ENCODE data around the gene CDH26. TPM values are rescaled to one million over a fixed set of nuclear protein-coding genes. Genes with fewer than 3 reads are reported as not detected.

The CDH26 gene
- total and polyA plus RNA-seq, 5 donors, result 0.39 to 1.7 (median 1.2) TPM

GRCh38 chr20:59933849-59934585 is 24.2 kb upstream of the CDH26 start:
- ATAC-seq (peak; percentile 93 to 95), DNase-seq (peak; percentile 78 to 94 (median 94))
- intact Hi-C loops (cut with DNase I), result no loop called here
- 2% methylated on average over 59 of the region's 59 CpGs for WGBS
- peak overlapping the region; percentile 75 for H3K27ac ChIP-seq (ENCODE audit: low read length)
- H3K9me3 ChIP-seq (ENCODE audit: control insufficient read depth, low read length), result no peaks in the 10 kb centered on the region
- peak overlapping the region; percentile 67 for H3K4me3 ChIP-seq (ENCODE audit: low read length)
- peaks cover under 1% of the 10 kb centered on the region for H3K4me1 ChIP-seq (ENCODE audit: control insufficient read depth, insufficient read depth, low read length)
- H3K27me3 ChIP-seq (ENCODE audit: control insufficient read depth, insufficient read depth), result no peaks in the 10 kb centered on the region

DNA sequence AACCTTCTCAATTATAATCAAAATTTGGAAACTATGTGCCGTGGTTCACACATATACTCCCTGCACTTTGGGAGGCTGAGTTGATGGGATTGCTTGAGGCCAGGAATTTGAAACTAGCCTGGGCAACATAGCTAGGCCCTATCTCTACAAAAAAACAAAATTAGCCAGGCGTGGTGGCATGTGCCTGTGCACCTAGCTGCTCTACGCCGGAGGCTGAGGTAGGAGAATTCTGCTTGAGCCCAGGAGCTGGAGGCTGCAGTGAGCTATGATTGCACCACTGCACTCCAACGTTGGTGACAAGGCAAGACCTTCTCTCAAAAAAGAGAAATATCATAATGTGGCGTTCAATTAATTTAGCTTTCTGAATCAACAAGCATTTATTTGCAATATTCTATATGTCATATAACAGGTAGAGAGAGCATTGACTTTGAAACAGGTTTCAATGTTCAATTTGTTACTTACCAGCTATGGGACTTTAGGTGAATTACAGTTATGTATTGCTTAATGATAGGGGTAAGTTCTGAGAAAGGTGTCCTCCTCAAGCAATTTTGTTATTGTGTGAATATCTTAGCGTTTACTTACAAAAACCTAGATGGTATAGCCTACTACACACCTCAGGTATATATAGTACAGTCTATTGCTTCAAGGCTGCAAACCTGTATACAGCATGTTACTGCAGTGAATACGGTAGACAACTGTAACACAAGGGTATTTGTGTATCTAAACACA is 22.6 kb upstream of the CDH26 start:
- ATAC-seq, result no peak
- H3K9me3 ChIP-seq (ENCODE audit: control insufficient read depth, low read length), result no peaks in the 10 kb centered on the region
- no peaks in the 10 kb centered on the region for H3K27me3 ChIP-seq (ENCODE audit: control insufficient read depth, insufficient read depth)
- H3K4me1 ChIP-seq (ENCODE audit: control insufficient read depth, insufficient read depth, low read length), result peaks cover 5% of the 10 kb centered on the region
- no peak overlapping the region for H3K4me3 ChIP-seq (ENCODE audit: low read length)
- DNase-seq, result no peak
- 88% methylated on average over 8 of the region's 8 CpGs for WGBS
- intact Hi-C loops (cut with DNase I), result no loop called here
- no peak overlapping the region for H3K27ac ChIP-seq (ENCODE audit: low read length)

GRCh38 chr20:59936409-59936808 is 21.8 kb upstream of the CDH26 start:
- WGBS, result 40% methylated on average over 4 of the region's 4 CpGs
- intact Hi-C loops (cut with DNase I), result no loop called here
- H3K4me1 ChIP-seq (ENCODE audit: control insufficient read depth, insufficient read depth, low read length), result peaks cover 5% of the 10 kb centered on the region
- H3K27me3 ChIP-seq (ENCODE audit: control insufficient read depth, insufficient read depth), result no peaks in the 10 kb centered on the region
- H3K9me3 ChIP-seq (ENCODE audit: control insufficient read depth, low read length), result no peaks in the 10 kb centered on the region
- no peak overlapping the region for H3K27ac ChIP-seq (ENCODE audit: low read length)
- no peak for DNase-seq
- no peak for ATAC-seq
- H3K4me3 ChIP-seq (ENCODE audit: low read length), result no peak overlapping the region

DNA sequence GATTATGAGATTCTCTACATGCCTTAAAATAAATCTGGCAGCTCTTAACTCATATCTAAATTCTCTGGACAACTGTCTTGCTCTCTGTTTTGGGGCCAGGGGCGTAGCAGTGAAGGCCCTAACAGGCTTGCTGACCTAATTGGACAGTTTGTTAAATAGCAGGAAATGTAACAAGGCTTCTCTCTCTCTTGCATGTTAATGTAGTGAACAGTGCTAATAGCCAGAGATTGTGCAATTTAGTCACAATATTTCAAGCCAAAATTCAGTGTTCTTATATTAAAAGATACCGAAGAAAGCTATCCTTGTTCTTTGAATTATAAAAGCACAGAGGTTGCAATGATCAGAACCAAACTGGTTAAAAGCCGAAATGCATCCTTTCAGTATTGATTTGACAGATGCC is 21.1 kb upstream of the CDH26 start:
- Histone ChIP-seq H3K4me3 (ENCODE audit: low read length) (no peak overlapping the region), H3K27ac (ENCODE audit: low read length) (peak overlapping the region; percentile 33), H3K4me1 (ENCODE audit: control insufficient read depth, insufficient read depth, low read length) (peaks cover 5% of the 10 kb centered on the region), H3K27me3 (ENCODE audit: control insufficient read depth, insufficient read depth) (no peaks in the 10 kb centered on the region), H3K9me3 (ENCODE audit: control insufficient read depth, low read length) (no peaks in the 10 kb centered on the region)
- DNase-seq, result no peak
- intact Hi-C loops (cut with DNase I), result no loop called here
- 37% methylated on average over 3 of the region's 3 CpGs for WGBS
- ATAC-seq, result no peak

- Histone ChIP-seq H3K4me1 (ENCODE audit: control insufficient read depth, insufficient read depth, low read length) (peaks cover 5% of the 10 kb centered on the region), H3K27ac (ENCODE audit: low read length) (peak overlapping the region; percentile 17), H3K9me3 (ENCODE audit: control insufficient read depth, low read length) (no peaks in the 10 kb centered on the region), H3K27me3 (ENCODE audit: control insufficient read depth, insufficient read depth) (no peaks in the 10 kb centered on the region), H3K4me3 (ENCODE audit: low read length) (no peak overlapping the region)
- ATAC-seq (no peak), DNase-seq (no peak)
- intact Hi-C loops (cut with DNase I), result no loop called here
- WGBS, result 46% methylated on average over 4 of the region's 4 CpGs
Measured at GRCh38 chr20:59938221-59938620, 20.0 kb upstream of the CDH26 start.

GRCh38 chr20:59938696-59939051 is 19.5 kb upstream of the CDH26 start:
- Histone ChIP-seq H3K9me3 (ENCODE audit: control insufficient read depth, low read length) (no peaks in the 10 kb centered on the region), H3K27me3 (ENCODE audit: control insufficient read depth, insufficient read depth) (no peaks in the 10 kb centered on the region), H3K4me3 (ENCODE audit: low read length) (no peak overlapping the region), H3K27ac (ENCODE audit: low read length) (peak overlapping the region; percentile 17), H3K4me1 (ENCODE audit: control insufficient read depth, insufficient read depth, low read length) (peaks cover 5% of the 10 kb centered on the region)
- intact Hi-C loops (cut with DNase I), result no loop called here
- WGBS, result 73% methylated on average over 7 of the region's 7 CpGs
- DNase-seq (peak in 2 of 3 donors; percentile 28 to 63), ATAC-seq (no peak)

GRCh38 chr20:59939052-59939878 is 19.0 kb upstream of the CDH26 start:
- Histone ChIP-seq H3K4me1 (ENCODE audit: control insufficient read depth, insufficient read depth, low read length) (peaks cover 5% of the 10 kb centered on the region), H3K27me3 (ENCODE audit: control insufficient read depth, insufficient read depth) (no peaks in the 10 kb centered on the region), H3K4me3 (ENCODE audit: low read length) (peak overlapping the region; percentile 67), H3K27ac (ENCODE audit: low read length) (peak overlapping the region; percentile 84), H3K9me3 (ENCODE audit: control insufficient read depth, low read length) (no peaks in the 10 kb centered on the region)
- intact Hi-C loops (cut with DNase I), result no loop called here
- peak; percentile 29 to 72 (median 72) for DNase-seq
- WGBS, result 43% methylated on average over 104 of the region's 104 CpGs
- peak; percentile 8 to 46 for ATAC-seq

GRCh38 chr20:59939879-59940128 is 18.4 kb upstream of the CDH26 start:
- under 1% methylated on average over 24 of the region's 24 CpGs for WGBS
- peak in 1 of 2 donors; percentile 3 for ATAC-seq
- Histone ChIP-seq H3K4me3 (ENCODE audit: low read length) (peak overlapping the region; percentile 67), H3K27me3 (ENCODE audit: control insufficient read depth, insufficient read depth) (no peaks in the 10 kb centered on the region), H3K9me3 (ENCODE audit: control insufficient read depth, low read length) (no peaks in the 10 kb centered on the region), H3K27ac (ENCODE audit: low read length) (peak overlapping the region; percentile 84), H3K4me1 (ENCODE audit: control insufficient read depth, insufficient read depth, low read length) (peaks cover 5% of the 10 kb centered on the region)
- DNase-seq, result peak; percentile 38 to 84 (median 83)
- intact Hi-C loops (cut with DNase I), result no loop called here

DNA sequence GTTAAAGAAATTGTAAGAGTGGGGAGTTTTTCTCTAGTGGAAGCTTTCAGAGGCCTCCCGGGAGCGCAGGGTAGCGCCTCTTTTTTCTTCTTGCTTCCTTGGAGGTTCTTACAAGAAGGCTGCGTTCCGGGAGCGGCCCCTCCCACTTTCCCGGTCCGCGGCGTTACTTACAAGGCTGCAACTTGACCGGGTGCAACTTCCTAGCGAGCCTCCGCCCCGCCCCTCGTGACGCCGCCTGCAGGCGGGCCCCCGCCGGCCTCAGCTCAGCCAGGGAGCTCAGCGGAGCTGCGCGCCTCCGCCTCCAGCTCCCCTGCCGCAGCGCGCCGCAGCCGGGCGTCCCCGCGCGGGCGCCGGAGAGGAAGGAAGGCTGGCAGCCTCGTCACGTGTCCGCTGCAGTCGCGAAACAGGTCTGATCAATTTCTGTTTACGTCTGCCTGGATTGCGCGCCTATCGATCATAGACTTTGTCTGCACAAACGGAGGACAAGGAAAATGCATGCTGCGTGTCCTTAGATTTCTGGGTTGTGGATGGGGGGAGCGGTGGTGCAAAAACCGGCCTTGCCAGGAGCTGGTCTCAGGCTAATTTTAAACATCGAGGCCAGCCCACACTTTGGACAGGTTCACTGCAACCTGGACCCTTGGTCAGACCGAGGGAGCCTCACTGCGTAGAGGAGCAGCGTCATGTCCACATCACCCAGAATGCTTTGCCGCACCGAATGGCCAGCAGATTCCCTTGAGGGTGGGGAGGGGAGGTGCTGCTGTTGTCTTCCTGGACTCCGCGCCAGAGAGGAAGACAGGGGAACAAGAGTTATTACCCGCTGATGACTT is 17.9 kb upstream of the CDH26 start, which contains the start of the genes FAM217B and PPP1R3D:
Gene FAM217B, plus strand, starts transcription at position 261 of the 827 bp plus-strand sequence. CDS start 3,555 bp downstream, outside the sequence.
Gene PPP1R3D, minus strand, starts transcription at position 177 of the 827 bp plus-strand sequence. CDS start 374 bp downstream, outside the sequence.
- under 1% methylated on average over 57 of the region's 57 CpGs for WGBS

DNA sequence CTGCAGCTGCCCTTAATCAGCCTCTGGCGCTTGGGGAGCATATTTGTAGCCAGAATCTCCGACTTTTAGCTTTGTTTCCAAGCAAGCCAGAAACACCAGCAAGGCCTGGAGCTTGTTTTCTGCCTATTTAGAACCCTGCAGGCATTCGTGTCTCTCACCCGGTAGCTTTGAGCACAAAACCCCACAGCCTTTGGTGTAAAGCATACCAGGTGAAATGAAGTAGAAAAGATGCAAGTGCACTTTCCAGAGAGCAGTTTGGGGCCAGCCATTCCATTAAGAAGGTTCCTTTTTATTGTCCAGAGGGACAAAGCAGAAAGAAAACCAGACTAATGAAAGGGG is 17.3 kb upstream of the CDH26 start:
- Histone ChIP-seq H3K4me3 (ENCODE audit: low read length) (peak overlapping the region; percentile 67), H3K9me3 (ENCODE audit: control insufficient read depth, low read length) (no peaks in the 10 kb centered on the region), H3K4me1 (ENCODE audit: control insufficient read depth, insufficient read depth, low read length) (peaks cover 5% of the 10 kb centered on the region), H3K27ac (ENCODE audit: low read length) (peak overlapping the region; percentile 95), H3K27me3 (ENCODE audit: control insufficient read depth, insufficient read depth) (no peaks in the 10 kb centered on the region)
- WGBS, result 2% methylated on average over 4 of the region's 4 CpGs
- DNase-seq, result no peak
- intact Hi-C loops (cut with DNase I), result no loop called here
- no peak for ATAC-seq

More for the DNA sequence above, 17.9 kb upstream of the CDH26 start, which contains the start of the genes FAM217B and PPP1R3D:
- Histone ChIP-seq H3K4me3 (ENCODE audit: low read length) (peak within 1 kb of the TSS; percentile 67), H3K4me1 (ENCODE audit: control insufficient read depth, insufficient read depth, low read length) (peaks cover 5% of the 10 kb centered on the region), H3K9me3 (ENCODE audit: control insufficient read depth, low read length) (no peaks in the 10 kb centered on the region), H3K27me3 (ENCODE audit: control insufficient read depth, insufficient read depth) (no peaks in the 10 kb centered on the region), H3K27ac (ENCODE audit: low read length) (peak within 1 kb of the TSS; percentile 95)
- DNase-seq, result peak; percentile 98 to 99 (median 99)
- ATAC-seq, result peak; percentile 97 to 98
- intact Hi-C loops (cut with DNase I), result no loop called here
